Stimulated activated CD4-positive, alpha-beta T cell treated with anti-CD3 and anti-CD28 coated beads, Interleukin-4, amount 100 ng/mL, for 1 hour (primary cell): Measurements from ENCODE around the gene CHN2.

ENCODE experiments used
- DNase-seq: peaks from one replicate; pipeline ENCODE4 v3.0.0-alpha.2; 2020

CHN2 gene

GRCh38 chr7:29413626-29414136 is 219.1 kb downstream of the CHN2 start:
- no peak for DNase-seq

GRCh38 chr7:29414216-29414615 is 219.6 kb downstream of the CHN2 start:
- no peak for DNase-seq

- no peak for DNase-seq
Observed at GRCh38 chr7:29415215-29415614, 220.6 kb downstream of the CHN2 start.

- DNase-seq = no peak
Observed at GRCh38 chr7:29416276-29416937, 221.8 kb downstream of the CHN2 start.

- DNase-seq = no peak
Observed at GRCh38 chr7:29416938-29417305, 222.3 kb downstream of the CHN2 start.

GRCh38 chr7:29418056-29418455 is 223.5 kb downstream of the CHN2 start:
- no peak for DNase-seq

- no peak for DNase-seq
Observed at GRCh38 chr7:29418651-29419050, 224.1 kb downstream of the CHN2 start.

- no peak for DNase-seq
Observed at GRCh38 chr7:29420011-29420410, 225.4 kb downstream of the CHN2 start.

- no peak for DNase-seq
Observed at GRCh38 chr7:29421010-29421956, 226.7 kb downstream of the CHN2 start.

- no peak for DNase-seq
Observed at GRCh38 chr7:29422829-29423228, 228.3 kb downstream of the CHN2 start.

- no peak for DNase-seq
Observed at GRCh38 chr7:29424295-29424983, 229.9 kb downstream of the CHN2 start.

GRCh38 chr7:29424984-29425309 is 230.4 kb downstream of the CHN2 start:
- no peak for DNase-seq

GRCh38 chr7:29426587-29426986 is 232.0 kb downstream of the CHN2 start:
- DNase-seq = no peak

GRCh38 chr7:29429401-29429800 is 234.8 kb downstream of the CHN2 start:
- DNase-seq = no peak

- DNase-seq = no peak
Observed at GRCh38 chr7:29430279-29430949, 235.8 kb downstream of the CHN2 start.

GRCh38 chr7:29431686-29432085 is 237.1 kb downstream of the CHN2 start:
- DNase-seq = no peak

- DNase-seq = no peak
Observed at GRCh38 chr7:29432721-29433120, 238.1 kb downstream of the CHN2 start.

GRCh38 chr7:29434380-29434768 is 239.8 kb downstream of the CHN2 start:
- DNase-seq = no peak

GRCh38 chr7:29435167-29435566 is 240.6 kb downstream of the CHN2 start:
- no peak for DNase-seq

GRCh38 chr7:29435902-29436301 is 241.3 kb downstream of the CHN2 start:
- no peak for DNase-seq

GRCh38 chr7:29442146-29442545 is 247.6 kb downstream of the CHN2 start:
- no peak for DNase-seq

- no peak for DNase-seq
Observed at GRCh38 chr7:29443552-29443951, 249.0 kb downstream of the CHN2 start.

GRCh38 chr7:29444267-29444666 is 249.7 kb downstream of the CHN2 start:
- DNase-seq = no peak
